GM19043 (cell line): ENCODE data around the gene LDLRAD4.

Experiments
- ATAC-seq: cut with Tn5 transposase; IDR thresholded peaks from one replicate; pipeline ENCODE4 v1.9.1; 2021; ENCODE audit warnings: low read depth; ENCODE audit not compliant: unreplicated experiment

Gene LDLRAD4

DNA sequence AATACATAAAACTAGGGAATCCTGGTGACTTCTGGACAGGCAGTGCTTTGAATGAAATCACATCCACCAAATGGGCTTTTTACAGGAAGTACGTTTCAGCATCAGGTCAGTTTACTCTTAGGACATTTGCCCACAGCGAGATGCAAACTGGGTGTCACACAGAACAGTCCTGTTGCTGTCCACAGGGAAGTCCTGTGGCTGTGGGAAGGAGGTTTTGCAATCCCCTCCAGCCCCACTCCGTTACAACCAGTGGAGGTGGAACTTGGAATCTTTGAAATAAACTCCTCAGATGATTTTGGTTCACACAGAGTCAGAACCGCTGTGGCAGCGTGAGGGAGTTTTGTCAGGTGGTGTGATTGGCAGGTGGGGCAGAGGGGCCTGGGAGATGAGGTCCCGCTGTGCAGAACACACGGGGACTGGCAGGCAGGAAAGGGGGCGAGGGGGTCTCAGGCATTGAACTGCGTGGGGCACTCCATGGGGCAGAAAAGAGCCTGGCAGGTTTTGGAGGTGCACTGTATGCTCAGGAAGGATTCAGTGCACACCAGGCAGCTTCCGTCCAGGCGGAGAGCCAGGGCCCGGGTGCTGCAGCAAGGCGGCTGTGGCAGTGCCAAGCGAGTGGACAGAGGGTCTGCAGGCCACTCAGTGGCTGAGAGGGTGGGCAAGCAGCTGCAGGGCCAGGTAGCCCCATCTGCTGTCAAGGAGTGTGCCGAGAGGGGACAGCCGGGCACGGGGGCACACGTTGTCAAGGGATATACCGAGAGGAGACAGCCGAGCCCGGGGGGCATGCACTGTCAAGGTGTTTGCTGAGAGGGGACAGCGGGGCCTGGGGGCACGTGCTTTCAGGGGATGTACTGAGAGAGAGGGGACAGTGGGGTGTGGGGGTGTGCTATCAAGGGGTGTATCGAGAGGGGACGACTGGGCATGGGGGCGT lies 148.7 kb downstream of the LDLRAD4 start:
- ATAC-seq = no peak

DNA sequence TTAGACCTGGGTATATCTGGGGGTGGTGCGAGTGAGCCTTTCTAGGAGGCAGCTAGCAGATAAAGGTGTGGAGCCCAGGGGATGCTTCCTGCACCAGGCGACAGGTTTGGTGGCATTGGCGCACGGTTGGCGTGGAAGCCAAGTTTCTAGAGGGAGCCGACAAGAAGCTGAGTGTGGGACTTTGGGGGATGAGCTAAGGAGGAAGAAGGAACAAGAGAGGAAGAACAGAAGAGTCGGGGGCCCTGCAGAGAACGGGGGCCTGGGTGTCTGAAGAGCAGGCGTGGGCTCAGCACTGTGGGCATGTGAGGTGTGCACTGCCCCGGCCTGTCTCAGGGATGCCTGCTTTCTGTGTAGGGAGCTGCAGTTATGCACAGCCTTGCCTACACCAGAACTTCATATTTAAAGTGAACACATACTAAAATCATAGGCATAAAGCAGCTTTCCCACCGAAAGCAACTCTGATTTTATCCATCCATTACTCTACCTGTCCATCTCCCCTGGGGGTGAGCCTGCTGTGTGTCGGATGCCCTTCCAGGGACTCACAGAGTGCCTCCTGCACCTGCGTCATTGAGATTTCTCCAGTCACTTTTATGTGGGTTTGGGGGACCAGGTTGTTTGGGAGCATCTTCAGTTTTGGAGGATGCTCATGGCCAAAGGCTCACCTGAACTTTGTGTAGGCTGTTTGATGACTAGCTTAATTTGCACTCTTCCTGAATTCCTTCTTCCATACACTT lies 149.7 kb downstream of the LDLRAD4 start:
- ATAC-seq = no peak

DNA sequence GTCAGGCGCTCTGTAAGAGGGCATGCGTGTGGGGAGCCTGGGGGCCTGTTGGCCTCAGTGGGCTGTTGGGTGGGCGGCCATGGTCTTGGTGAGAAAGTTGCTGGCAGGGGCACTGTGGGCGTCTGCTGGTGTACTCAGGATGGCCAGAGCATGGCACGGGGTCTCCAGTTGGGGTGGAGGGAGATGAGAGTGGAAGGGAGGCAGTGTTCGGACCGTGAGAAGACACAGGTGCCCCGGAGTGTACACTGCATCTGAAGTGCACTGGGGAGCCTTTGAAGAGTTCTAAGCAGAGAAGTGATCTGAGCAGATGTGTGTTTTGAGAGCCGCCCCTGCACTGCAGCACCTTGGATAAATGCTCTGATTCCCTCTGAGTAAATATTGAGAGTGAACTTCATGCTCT lies 150.8 kb downstream of the LDLRAD4 start:
- ATAC-seq = no peak

DNA sequence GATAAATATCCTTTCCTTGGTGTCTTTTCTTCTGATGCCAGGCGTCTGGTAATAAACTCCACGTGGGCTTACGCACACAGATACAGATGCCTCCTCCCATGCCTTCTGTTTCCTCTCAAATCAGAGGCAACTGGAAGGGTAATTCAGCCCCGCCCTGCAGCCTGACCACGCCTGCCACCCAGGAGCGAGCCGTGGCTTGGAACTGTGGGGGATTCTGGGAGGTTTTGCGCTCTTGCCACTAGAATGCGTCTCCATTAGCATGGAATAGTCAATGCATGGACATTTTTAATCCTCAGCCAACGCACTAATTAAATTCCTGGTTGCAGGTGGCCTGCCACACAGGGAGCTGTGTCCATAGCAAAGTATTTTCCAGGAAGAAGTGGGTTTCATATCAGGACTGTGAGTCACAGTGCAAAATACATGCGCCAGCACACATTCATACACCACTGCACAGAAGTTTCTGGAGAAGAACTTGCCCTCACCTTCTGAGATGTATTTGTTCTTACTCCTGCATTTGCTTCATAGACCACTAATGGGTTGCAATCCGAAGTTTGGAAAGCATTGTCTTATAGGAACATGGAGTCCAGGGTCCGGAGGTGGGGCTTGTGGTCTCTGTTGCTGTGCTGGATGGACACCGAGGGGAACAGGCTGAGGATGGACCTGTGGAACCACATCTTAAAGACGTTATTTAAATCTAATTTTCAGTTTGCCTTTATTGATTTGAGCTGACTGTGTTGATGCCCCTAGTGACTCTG lies 151.4 kb downstream of the LDLRAD4 start:
- ATAC-seq = no peak

DNA sequence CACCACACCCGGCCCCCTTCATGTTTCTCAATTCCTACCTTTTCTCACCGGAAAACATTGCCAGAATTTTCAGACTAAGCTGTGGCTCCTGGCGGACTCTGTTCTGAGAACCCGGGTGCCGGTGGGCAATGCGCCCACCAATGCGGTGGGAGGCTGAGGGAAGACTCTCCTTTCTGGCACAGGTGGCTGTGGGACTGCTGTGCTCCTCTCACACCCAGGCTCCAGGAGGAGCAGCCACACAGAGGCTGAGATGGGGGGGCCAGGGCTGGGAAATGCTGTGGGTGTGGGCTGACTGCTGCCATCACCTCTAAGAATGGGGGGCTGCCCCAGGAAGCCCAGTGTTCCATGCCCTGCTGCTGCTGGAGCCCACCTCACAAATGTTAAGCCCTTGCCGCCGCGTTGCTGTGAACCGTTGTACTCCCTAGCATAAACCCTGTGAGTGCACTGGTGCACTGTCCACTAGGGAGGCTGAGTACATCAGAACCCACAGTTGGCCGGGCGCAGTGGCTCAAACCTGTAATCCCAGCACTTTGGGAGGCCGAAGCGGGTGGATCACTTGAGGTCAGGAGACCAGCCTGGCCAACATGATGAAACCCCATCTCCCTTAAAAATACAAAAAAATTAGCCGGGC lies 152.6 kb downstream of the LDLRAD4 start:
- no peak for ATAC-seq

DNA sequence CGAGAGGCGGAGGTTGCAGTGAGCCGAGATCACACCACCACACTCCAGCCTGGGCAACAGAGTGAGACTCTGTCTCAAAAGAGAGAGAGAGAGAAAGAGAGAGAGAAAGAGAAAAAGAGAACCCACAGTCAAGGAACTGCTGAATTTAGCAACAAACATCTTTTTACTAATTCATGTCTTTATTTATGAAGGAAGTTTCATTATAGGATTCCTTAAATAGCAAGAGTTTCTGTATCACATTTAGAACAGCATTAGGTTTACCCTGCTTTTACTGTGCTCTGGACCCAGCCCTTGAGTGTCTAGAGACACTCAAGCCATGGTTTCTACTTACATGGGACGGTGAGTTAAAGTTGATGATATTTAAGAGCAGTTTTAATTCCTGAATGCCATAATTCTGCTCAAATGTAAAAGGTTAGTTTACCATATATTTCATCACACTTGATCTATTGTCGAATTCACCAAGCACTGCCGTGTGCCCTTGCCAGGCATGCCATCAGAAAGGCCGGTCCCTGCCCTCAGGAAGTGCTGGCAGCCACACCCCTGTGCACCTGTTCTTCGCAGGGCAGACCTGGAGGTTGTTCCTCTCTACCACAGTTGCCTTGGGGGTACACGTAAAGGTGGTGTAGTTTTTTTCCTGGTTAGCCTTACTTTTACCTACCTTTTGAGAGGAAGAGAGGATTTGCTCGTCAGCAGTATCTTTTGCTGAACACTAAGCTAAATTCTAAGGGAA lies 153.3 kb downstream of the LDLRAD4 start:
- no peak for ATAC-seq

DNA sequence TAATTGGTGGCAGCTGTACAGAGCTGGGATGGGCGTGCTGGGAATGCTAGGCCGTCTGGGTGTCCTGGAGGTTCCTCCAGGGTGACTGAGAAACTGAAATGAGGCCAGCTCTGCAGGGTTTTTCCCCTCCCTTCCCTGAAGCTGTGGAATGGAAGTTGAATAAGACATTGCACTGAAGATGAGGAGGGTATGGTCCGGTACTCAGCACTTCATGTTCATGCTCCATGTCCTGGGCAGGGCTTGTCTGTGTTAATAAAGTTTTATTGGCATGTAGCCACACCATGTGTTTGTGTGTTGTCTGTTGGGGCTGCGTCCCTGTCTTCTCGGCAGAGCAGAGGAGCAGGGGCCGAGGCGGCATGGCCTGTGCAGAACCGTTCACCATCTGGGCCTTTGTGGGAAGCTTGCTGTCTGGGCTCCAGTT lies 154.0 kb downstream of the LDLRAD4 start:
- ATAC-seq = no peak

DNA sequence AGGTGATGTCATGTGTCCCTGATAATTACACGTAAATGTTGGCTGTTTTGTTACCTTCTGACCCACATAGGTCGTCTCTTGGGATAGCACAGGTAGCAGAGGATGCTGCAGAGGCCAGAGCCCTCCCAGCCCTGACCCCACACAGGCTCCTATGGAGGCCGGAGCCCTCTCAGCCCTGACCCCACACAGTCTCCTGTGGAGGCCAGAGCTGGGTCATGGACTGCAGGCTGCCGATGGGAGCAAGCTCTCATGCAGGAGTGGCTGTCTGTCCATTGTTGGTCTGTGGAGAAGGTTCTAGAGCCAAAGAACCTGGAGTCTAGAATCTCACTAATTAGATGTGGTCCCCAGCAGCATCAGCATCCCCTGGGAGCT lies 155.5 kb downstream of the LDLRAD4 start:
- ATAC-seq = no peak

DNA sequence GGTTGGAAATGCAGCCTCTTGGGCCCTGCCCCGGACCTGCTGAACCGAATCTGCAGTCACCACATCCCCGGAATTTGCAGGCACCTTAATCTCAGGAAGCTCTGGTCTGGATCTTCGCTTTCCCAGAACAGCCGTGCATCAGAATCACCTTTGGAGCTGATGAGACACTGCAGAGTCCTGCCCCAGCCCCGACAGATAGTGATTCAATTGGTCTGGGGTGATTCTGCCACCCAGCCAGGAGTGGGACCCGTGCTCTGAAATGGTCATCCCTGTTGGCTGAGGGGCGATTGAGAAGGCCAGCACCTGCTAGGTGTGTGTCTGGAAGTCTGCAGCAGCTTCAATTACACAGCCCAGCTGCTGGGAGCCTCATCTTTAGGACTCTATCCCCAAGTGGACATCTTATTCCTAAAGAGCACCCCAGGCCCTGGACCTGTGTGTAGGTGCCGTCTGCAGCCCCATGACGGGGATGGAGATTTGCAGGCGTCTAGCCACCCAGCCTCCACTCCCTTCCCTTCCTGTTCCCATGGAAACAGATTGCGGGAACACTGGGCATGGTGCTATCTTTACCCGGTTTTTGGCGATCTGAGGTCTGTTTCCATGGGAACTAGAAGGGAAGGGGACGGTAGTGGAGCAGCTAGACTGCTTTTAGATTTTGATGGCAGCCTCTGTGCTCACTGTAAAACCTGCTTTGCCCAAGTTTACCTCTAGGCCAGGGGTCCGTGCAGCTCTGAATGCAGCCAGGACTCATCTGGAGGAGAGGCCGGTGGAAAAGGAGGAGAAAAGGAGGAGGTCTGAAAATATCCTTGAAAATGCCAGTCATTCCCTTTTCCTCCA lies 156.1 kb downstream of the LDLRAD4 start:
- no peak for ATAC-seq

DNA sequence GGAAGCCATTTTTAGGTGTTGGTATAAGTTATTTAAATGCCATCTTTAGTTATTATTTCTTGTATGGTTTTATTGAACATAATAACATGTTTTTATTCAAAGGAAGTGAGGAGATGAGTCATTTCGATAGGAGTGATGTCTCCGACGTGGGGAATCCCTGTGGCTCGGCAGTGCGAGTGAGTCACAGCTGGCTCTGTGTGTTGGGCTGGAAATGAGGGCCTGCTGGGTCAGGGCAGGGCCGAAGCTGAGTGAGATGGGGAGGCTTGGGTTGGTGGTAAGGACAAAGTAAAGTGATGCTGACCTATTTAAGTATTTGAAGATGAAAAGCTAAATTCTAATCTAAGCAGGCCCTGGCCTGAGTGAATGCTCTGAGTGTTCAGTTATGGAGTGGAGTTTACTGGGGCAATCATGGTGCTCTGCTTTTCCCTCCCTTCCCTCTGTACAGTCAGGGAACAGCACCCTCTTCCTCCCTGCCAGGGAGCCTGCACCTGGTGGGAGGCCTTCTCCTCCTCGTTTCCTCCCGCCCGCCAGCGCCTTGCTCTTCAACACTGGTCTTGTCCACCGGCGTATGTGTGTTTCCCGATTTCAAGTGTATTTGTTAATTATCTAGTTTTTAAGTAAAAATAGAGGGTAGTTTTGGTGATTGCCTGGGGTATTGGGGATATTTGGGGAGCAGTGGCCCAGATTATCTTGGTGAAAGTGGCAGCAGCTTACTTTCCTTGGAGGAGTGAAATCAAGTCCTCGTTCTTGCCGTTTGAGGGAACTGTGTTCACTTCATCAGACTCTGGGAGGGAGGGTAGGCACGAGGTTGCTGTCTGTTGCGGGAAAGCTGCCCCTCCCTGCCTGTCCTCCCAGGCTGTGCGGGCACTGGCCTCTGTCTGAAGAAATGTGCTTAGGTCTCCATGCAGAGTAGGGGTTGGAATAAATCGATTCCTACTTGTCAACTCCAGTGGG lies 157.0 kb downstream of the LDLRAD4 start:
- peak; percentile 96 for ATAC-seq

DNA sequence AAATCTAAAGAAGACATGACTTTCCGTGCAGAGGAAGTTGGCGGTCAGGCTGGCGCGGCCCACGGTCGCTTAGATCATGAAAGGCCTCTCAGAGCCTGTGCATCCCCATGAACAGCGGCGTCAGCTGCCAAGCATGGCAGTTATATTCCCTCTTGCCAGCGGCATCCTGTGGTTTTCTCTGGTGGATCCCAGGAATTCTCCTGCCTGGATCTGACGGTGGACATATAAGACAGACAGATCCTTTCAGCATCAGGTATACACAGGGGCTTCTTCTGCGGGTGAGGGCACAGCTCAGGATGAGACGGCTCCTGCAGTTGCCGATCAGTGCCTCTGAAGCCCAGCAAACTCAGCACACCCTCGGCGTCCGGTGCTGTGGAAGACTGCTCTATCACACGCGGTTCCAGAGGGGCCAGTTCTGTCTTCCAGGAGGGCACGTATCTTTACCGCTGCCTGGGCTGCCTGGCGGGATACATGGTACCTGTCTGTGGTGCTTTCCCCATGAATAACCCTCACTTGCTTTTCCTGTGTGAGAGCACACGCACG lies 157.8 kb downstream of the LDLRAD4 start:
- ATAC-seq = no peak

DNA sequence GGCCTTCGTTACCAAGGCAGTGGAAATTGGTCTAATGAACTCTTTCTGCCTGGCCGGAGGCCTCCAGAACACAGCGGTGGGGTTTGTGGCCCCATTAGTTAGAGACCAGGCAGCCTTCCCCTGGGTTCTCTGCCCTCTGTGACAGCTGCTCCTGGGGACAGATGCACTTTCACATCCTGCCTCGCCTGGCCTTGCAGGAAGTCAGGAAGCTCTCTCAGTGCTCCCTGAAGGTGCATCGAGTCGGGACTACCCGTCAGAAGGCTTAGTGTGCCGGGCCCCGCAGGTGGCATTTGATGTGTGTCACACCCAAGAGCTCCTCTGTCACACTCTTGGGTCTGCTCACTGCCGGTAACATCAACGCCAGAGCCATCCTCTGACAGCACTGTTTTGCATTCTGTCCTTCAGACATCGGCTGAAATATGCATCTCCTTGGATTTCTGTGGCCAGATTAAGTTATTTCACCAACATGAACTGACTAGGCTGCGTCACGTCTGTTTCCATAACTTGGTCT lies 158.3 kb downstream of the LDLRAD4 start:
- no peak for ATAC-seq

DNA sequence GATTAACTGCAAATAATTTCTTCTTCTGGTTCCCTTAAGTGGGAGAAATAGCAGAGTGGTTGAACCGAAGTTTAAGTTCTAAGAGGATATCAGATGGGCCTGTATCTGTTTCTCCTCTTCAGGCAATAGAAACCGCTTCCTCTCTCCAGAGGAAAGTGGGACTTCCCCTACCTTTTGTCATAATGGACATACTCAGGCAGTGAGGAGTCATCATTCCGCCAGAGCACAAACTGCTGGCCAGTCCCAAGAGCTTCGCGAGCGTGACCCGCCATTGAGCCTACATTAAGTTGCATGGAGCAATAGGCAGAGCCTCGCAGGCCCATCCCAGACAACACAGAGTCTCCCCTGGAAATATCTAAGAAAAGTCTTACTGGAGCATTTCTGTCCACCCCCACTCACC lies 158.9 kb downstream of the LDLRAD4 start:
- ATAC-seq = no peak

DNA sequence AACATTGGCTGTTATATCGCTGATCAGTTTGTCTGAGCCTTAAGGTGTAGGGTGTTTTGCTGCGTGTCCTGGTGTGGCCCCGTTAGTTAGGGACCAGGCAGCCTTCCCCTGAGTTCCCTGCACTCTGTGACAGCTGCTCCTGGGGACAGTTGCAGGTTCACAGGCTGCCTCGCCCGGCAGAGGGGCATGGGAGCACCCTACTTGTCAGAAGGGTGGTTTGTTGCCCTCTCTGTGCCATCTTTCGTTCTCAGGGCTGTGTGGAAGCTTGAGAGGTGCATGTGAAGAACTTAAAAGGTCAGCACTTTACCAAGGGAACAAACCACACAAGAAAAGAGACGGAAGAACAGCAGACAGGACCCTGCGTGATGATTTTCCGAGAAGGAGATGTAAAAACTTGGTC lies 159.6 kb downstream of the LDLRAD4 start:
- no peak for ATAC-seq

DNA sequence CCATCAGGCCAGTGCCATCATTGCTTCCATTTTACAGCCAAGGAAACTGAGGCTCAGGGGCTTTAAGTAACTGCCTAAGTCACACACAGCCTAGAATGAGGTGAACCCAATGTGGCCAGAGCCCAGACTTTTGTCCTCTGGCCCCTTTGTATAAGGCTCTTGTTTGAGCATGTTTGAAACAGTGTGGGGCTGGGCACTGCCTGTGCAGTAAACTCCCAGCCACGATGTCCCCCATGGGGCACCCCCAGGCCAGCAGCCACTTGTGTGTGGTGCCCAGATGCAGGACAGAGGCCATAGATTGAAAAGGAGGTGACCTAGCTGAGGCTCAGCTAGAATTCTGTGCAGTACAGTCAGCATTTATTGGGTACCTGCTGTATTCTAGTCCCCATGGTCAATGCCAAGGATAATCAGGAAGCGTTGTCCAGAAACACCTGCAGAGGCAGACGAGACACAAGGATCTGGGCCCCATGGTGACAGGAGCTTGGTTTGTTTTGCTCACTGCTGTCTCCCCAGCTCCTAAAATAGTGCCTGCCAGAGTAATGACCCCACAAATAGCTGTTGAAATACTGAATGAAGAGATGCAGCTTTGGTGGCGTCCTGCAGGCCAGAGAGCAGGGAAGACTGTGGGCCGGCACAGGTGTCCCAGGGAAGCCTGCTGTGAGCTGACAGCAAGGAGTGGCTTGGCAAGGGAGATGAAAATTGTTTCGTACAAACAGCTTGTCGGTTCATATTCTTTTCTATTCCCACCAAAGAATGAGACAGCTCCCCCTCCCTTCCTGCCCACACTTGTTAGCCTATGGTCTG lies 160.7 kb downstream of the LDLRAD4 start:
- ATAC-seq = no peak

DNA sequence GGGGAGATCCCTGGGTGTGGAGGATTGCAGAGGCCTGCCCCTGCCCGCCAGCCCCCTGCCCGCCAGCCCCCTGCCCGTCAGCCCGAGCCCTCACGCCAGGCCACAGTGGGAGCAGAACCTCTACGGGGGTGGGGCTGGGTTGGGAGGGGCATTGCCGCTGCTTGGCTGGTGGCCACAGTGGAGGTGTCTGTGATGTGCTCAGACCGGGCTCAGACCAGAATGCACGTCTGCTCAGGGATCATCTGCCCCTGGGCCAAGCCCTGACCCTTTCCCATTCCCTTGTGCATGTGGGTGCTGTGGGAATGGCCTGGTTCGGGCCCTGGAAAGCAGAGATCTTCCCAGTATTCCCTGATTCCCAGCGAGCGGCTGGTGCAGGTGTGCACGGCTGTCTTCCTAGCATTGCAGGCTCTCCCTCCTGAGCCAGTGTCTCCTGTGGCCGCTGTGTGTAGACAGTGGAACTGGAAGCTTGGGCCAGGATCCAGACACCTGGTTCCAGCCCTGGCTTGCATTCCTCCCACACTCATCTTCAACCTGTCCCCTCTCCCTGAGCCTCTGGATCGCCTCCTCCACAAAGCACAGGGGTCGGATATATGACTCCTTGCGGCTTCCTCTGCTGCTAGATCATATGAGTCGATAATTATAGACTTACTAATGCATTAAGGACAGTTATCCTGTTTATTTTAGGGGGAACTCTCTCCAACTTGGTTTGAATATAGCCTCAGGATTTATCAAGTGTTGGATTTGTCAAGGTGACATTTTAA lies 161.6 kb downstream of the LDLRAD4 start:
- no peak for ATAC-seq
